ENCODE results near the gene CHKA. TPM values are rescaled to one million over a fixed set of nuclear protein-coding genes. Genes with fewer than 3 reads are reported as not detected.

Gene CHKA
- total RNA-seq, 1 experiment from 2014 or later = 63.0 TPM

- no peak for TF ChIP-seq CTCF (conservative IDR thresholded peaks at IDR 0.05)
- peaks cover 7 to 9% of the 10 kb centered on the region in 2 experiments for H3K4me1 Mint-ChIP-seq
- Histone ChIP-seq H3K14ac (ENCODE audit: insufficient read depth, low read length) (no peak within 1 kb of the TSS), H3K4ac (ENCODE audit: low read depth, low read length) (no peak within 1 kb of the TSS), H4K91ac (ENCODE audit: insufficient read length, low read depth, low read length) (no peak within 1 kb of the TSS), H3K23ac (ENCODE audit: insufficient read length, low read depth, low read length) (no peak within 1 kb of the TSS), H2BK20ac (ENCODE audit: low read depth, low read length, poor library complexity, severe bottlenecking) (no peak within 1 kb of the TSS), H4K20me1 (ENCODE audit: control insufficient read depth, insufficient read depth, insufficient read length) (no peaks in the 10 kb centered on the region), H3K56ac (ENCODE audit: insufficient read length, low read depth, low read length) (no peak within 1 kb of the TSS), H2BK5ac (ENCODE audit: insufficient read length, low read length) (no peak within 1 kb of the TSS), H2BK12ac (ENCODE audit: insufficient read length, low read depth, low read length) (no peak within 1 kb of the TSS), H2AFZ (ENCODE audit: low read length) (no peak within 1 kb of the TSS), H2AK5ac (ENCODE audit: insufficient read length, low read length) (no peak within 1 kb of the TSS), H3K79me1 (ENCODE audit: insufficient read depth, low read depth, low read length, poor library complexity, severe bottlenecking) (no peaks in the 10 kb centered on the region), H2BK120ac (ENCODE audit: low read depth, low read length, poor library complexity, severe bottlenecking) (no peak within 1 kb of the TSS), H4K8ac (replicated peaks; ENCODE audit: insufficient read length, low read depth, low read length) (no peak within 1 kb of the TSS), H3K23me2 (ENCODE audit: insufficient read length, low read depth, low read length, poor library complexity, severe bottlenecking) (no peaks in the 10 kb centered on the region), H3K27ac (ENCODE audit: insufficient read length, low read depth, low read length) (no peak within 1 kb of the TSS), H4K5ac (ENCODE audit: insufficient read length, low read depth, low read length) (no peak within 1 kb of the TSS), H3K9me3 (ENCODE audit: control insufficient read depth, low read depth, low read length) (no peaks in the 10 kb centered on the region), H3K4me1 (ENCODE audit: insufficient read depth, low read length) (no peaks in the 10 kb centered on the region; the same call in 1 of the 2 replicates), H3T11ph (ENCODE audit: low read length) (no peak within 1 kb of the TSS), H2BK15ac (ENCODE audit: low read depth, low read length) (no peak within 1 kb of the TSS), H3K18ac (ENCODE audit: insufficient read length, low read depth, low read length) (no peak within 1 kb of the TSS), H3K27me3 (ENCODE audit: insufficient read depth, low read length) (no peaks in the 10 kb centered on the region), H3K9ac (ENCODE audit: extremely low read depth, insufficient read length, low read length) (no peak within 1 kb of the TSS), H3K79me2 (ENCODE audit: insufficient read depth, low read length) (no peaks in the 10 kb centered on the region), H3K4me2 (ENCODE audit: insufficient read depth, insufficient read length, low read length) (peak within 1 kb of the TSS; percentile 12)
- H3K9me3 Mint-ChIP-seq = no peaks in the 10 kb centered on the region
- WGBS (ENCODE audit: extremely low coverage, insufficient read length, low lambda C conversion rate) = no CpG with 5 or more reads among the region's 51 CpGs
- peak within 1 kb of the TSS; percentile 49 to 66; a peak in 4 of 5 replicates for H3K4me3 Mint-ChIP-seq
- peak; percentile 90 for DNase-seq
- peak within 1 kb of the TSS; percentile 39 to 92 (median 72); a peak in 2 of 7 replicates for H3K27ac Mint-ChIP-seq
- H3K36me3 Mint-ChIP-seq (ENCODE audit: insufficient read depth in 1 of 3, low read depth in 3 of 3) = peaks cover 4 to 17% (median 7%) of the 10 kb centered on the region in 3 experiments; a peak in 5 of 7 replicates
- no peaks in the 10 kb centered on the region for H3K27me3 Mint-ChIP-seq (ENCODE audit: low read depth)
Observed at GRCh38 chr11:68038718-68039525, 82.3 kb downstream of the CHKA start, which contains the start of gene TCIRG1. TCIRG1 (plus strand) TSS chr11:68039025; CDS start chr11:68041272, 2,247 bp downstream.

Data from H9 (cell line).